ENCODE measurements around the gene ZNF18. TPM values are rescaled to one million over a fixed set of nuclear protein-coding genes. Genes with fewer than 3 reads are reported as not detected.
A peak's percentile ranks its signal among the peaks of the same experiment; 100 is the strongest.

Gene ZNF18
- total and polyA plus RNA-seq, 2 of the 13 experiments (the other 11 are each of a cell fraction or from before 2014, with no cell fraction given) = 2.4 to 5.4 TPM

DNA sequence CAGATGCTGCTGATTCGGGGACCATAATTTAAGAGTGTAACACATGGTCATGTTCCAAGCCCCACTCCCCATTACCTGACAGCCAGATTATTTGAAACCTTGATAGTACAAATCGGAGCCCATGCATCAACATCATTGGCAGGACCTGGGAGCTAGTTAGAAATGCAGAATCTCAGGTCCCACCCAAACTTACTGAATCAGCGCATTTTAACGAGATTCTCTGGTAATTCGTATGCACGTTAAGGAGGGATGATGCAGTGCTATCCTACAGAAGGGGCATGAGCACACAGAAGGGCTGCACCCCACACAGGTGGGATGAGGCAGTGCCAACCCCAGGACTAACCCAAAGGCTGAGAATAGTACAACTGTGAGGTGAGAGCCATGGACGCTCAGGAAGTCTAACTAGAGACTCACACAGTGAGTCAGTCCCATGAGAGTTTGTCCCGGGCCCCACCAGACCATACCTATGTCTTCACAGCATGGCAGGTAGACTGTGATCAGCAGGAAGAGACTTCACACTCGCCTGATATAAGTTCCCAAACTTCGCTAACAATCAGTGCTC is 64.9 kb downstream of the ZNF18 start:
- Histone ChIP-seq H2AFZ (ENCODE audit: low read length) (no peak overlapping the region), H3K27ac (ENCODE audit: extremely low read length, insufficient read depth, low read length) (no peak overlapping the region), H3K9me3 (ENCODE audit: low read length) (no peaks in the 10 kb centered on the region), H3K4me3 (replicated peaks in 1 of 3; ENCODE audit: insufficient read depth in 1 of 3, low read depth in 2 of 3, low read length in 3 of 3) (no peak overlapping the region), H3K4me2 (ENCODE audit: low read depth, low read length) (no peak overlapping the region), H3K9ac (ENCODE audit: insufficient read depth, low read depth, low read length) (no peak overlapping the region), H3K79me2 (ENCODE audit: insufficient read depth, low read length) (no peaks in the 10 kb centered on the region), H4K20me1 (ENCODE audit: insufficient read depth, low read length) (0 out of 2 replicates have a peak, but pooled peaks cover 2% of the 10 kb centered on the region), H3K36me3 (replicated peaks in 1 of 2; ENCODE audit: control insufficient read depth in 1 of 2, insufficient read depth in 2 of 2, low read length in 2 of 2) (no peaks in the 10 kb centered on the region), H3K4me1 (ENCODE audit: insufficient read depth, low read length) (peaks cover 14% of the 10 kb centered on the region), H3K27me3 (ENCODE audit: control insufficient read depth in 1 of 2, insufficient read depth in 2 of 2, low read length in 2 of 2) (no peaks in the 10 kb centered on the region)
- no TSS peak for BruUV-seq (replicated peaks)
- POLR2A ChIA-PET = no interaction called here
- TF ChIP-seq ZNF382 (CRISPR knock-in tag; IDR thresholded peaks at IDR 0.05; ENCODE audit: borderline replicate concordance) (no peak), MAFK (conservative IDR thresholded peaks at IDR 0.05 in 1 of 2, IDR thresholded peaks at IDR 0.05 in 1 of 2; ENCODE audit: low read length in 2 of 2) (peak; percentile 37 to 56; a peak in 3 of 4 replicates), MAFF (IDR thresholded peaks at IDR 0.05; ENCODE audit: low read depth, low read length) (0 out of 2 replicates have a peak, but pooled peaks have one; percentile 29)
- CTCF ChIA-PET (ENCODE audit: low intra/inter-chr PET ratio, low total read pairs) = no interaction called here
- FAIRE-seq (no peak), ATAC-seq (no peak), DNase-seq (ENCODE audit: low spot score) (no peak)
- in situ Hi-C loops (cut with HindIII; ENCODE audit: extremely low pct_ligation_motif_present, low pct_unique_long_range_greater_than_20kb) = loop anchor here (10.0 kb wide), 1 partner anchor 1058 kb away; no protein-coding TSS in a partner anchor
- WGBS (ENCODE audit: low lambda C conversion rate) = 38% methylated on average over 7 of the region's 10 CpGs
- intact Hi-C loops (cut with micrococcal nuclease; ENCODE audit: unreplicated experiment) = no loop called here

DNA sequence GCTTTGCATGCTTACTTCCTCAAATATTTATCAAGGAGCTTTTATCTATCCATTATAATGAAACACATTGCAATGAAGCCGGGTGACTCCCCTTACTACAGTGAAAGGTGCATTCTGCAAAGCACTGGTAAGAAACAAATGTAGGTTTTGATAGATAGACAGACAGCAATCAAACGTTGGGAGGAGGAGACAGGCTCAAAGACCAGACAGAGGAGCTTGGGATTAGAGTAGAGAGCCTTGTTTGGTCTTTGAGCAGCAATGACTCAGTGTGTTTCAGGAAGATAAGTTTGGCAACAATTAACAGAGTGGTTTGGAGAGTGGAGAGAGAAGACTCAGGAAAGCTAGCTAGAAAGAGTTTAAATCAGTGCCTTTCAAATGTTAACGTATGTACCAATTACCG is 68.8 kb downstream of the ZNF18 start:
- POLR2A ChIA-PET = no interaction called here
- DNase-seq (ENCODE audit: low spot score) (peak; percentile 54), FAIRE-seq (peak; percentile 80), ATAC-seq (peak; percentile 93)
- Histone ChIP-seq H3K9me3 (ENCODE audit: low read length) (no peaks in the 10 kb centered on the region), H3K9ac (ENCODE audit: insufficient read depth, low read depth, low read length) (no peak overlapping the region), H3K4me3 (replicated peaks in 1 of 3; ENCODE audit: insufficient read depth in 1 of 3, low read depth in 2 of 3, low read length in 3 of 3) (no peak overlapping the region), H3K27ac (ENCODE audit: extremely low read length, insufficient read depth, low read length) (no peak overlapping the region), H3K36me3 (replicated peaks in 1 of 2; ENCODE audit: control insufficient read depth in 1 of 2, insufficient read depth in 2 of 2, low read length in 2 of 2) (no peaks in the 10 kb centered on the region), H4K20me1 (ENCODE audit: insufficient read depth, low read length) (0 out of 2 replicates have a peak, but pooled peaks cover 2% of the 10 kb centered on the region), H3K27me3 (ENCODE audit: control insufficient read depth in 1 of 2, insufficient read depth in 2 of 2, low read length in 2 of 2) (no peaks in the 10 kb centered on the region), H3K79me2 (ENCODE audit: insufficient read depth, low read length) (no peaks in the 10 kb centered on the region), H3K4me1 (ENCODE audit: insufficient read depth, low read length) (peaks cover 14% of the 10 kb centered on the region), H3K4me2 (ENCODE audit: low read depth, low read length) (peak overlapping the region; percentile 32; the same call in 1 of the 2 replicates), H2AFZ (ENCODE audit: low read length) (no peak overlapping the region)
- in situ Hi-C loops (cut with HindIII; ENCODE audit: extremely low pct_ligation_motif_present, low pct_unique_long_range_greater_than_20kb) = no loop called here
- no TSS peak for BruUV-seq (replicated peaks)
- intact Hi-C loops (cut with micrococcal nuclease; ENCODE audit: unreplicated experiment) = no loop called here
- CTCF ChIA-PET (ENCODE audit: low intra/inter-chr PET ratio, low total read pairs) = no interaction called here
- WGBS (ENCODE audit: low lambda C conversion rate) = 2% methylated on average over 4 of the region's 4 CpGs
- TF ChIP-seq ZNF589 (CRISPR knock-in tag; conservative IDR thresholded peaks at IDR 0.05) (no peak), ZNF3 (CRISPR knock-in tag; IDR thresholded peaks at IDR 0.05) (no peak), EHMT2 (IDR thresholded peaks at IDR 0.05; ENCODE audit: borderline replicate concordance, low read depth, low read length) (no peak)
- TF ChIP-seq, protein P1, sequence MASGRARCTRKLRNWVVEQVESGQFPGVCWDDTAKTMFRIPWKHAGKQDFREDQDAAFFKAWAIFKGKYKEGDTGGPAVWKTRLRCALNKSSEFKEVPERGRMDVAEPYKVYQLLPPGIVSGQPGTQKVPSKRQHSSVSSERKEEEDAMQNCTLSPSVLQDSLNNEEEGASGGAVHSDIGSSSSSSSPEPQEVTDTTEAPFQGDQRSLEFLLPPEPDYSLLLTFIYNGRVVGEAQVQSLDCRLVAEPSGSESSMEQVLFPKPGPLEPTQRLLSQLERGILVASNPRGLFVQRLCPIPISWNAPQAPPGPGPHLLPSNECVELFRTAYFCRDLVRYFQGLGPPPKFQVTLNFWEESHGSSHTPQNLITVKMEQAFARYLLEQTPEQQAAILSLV (CRISPR knock-in tag; IDR thresholded peaks at IDR 0.05; ENCODE audit: borderline replicate concordance) = no peak
- TF ChIP-seq, protein P2, sequence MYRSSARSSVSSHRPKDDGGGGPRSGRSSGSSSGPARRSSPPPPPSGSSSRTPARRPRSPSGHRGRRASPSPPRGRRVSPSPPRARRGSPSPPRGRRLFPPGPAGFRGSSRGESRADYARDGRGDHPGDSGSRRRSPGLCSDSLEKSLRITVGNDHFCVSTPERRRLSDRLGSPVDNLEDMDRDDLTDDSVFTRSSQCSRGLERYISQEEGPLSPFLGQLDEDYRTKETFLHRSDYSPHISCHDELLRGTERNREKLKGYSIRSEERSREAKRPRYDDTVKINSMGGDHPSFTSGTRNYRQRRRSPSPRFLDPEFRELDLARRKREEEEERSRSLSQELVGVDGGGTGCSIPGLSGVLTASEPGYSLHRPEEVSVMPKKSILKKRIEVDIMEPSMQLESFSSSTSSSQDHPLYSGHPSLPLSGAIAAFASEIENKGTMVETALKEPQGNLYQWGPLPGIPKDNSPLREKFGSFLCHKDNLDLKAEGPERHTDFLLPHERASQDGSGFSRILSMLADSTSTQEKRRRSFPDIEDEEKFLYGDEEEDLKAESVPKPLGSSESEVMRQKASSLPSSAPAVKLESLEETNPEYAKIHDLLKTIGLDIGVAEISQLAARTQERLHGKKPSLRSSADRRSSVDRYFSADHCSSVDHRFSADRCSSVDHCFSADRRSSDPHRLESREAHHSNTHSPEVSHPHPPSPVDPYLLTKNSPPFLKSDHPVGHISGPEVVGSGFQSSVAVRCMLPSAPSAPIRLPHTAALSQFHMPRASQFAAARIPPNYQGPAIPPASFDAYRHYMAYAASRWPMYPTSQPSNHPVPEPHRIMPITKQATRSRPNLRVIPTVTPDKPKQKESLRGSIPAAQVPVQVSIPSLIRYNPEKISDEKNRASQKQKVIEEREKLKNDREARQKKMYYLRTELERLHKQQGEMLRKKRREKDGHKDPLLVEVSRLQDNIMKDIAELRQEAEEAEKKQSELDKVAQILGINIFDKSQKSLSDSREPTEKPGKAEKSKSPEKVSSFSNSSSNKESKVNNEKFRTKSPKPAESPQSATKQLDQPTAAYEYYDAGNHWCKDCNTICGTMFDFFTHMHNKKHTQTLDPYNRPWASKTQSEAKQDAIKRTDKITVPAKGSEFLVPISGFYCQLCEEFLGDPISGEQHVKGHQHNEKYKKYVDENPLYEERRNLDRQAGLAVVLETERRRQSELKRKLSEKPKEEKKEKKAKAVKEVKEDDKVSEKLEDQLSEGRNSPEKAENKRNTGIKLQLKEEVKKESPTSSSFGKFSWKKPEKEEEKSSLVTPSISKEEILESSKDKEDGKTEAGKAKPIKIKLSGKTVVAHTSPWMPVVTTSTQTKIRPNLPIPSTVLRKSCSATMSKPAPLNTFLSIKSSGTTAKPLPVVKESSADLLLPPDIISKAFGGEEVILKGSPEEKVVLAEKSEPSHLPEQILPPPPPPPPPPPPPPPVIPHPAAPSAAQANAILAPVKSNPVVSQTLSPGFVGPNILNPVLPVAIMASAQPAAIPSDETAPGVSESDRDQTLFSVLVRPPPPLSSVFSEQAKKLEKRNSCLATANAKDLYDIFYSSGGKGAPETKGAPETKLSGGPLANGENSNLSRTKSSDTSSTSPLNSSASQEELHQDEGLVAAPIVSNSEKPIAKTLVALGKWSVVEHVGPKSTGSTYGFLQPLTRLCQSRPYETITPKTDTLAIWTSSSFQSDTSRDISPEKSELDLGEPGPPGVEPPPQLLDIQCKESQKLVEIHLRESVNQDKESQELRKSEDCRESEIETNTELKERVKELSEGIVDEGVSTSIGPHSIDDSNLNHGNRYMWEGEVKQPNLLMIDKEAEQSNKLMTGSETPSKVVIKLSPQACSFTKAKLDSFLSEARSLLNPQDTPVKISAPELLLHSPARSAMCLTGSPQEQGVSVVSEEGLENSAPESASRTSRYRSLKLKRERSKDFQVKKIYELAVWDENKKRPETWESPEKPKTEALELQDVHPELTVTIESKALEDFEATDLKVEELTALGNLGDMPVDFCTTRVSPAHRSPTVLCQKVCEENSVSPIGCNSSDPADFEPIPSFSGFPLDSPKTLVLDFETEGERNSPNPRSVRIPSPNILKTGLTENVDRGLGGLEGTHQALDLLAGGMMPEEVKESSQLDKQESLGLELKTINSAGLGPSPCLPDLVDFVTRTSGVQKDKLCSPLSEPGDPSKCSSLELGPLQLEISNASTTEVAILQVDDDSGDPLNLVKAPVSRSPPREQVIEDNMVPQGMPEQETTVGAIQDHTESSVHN (CRISPR knock-in tag; IDR thresholded peaks at IDR 0.05) = no peak

All from HepG2 (cell line).